ENCODE data around the gene SYT10. TPM values are rescaled to one million over a fixed set of nuclear protein-coding genes. Genes with fewer than 3 reads are reported as not detected.
"Not testable (repeated sequence)": the region's sequence is repeated elsewhere in the genome, so short reads cannot be mapped to it uniquely, and the experiment has no call there.

Gene SYT10
- total RNA-seq, 1 experiment from 2014 or later: not detected

- in situ Hi-C loops (cut with HindIII; ENCODE audit: low pct_unique_long_range_greater_than_20kb, low sequenced_read_pairs); DNase-seq (ENCODE audit: low read depth, low spot score): not testable (repeated sequence)
Observed at GRCh38 chr12:33412410-33412809, 27.2 kb downstream of the SYT10 start.

GRCh38 chr12:33383503-33383902 lies 56.1 kb downstream of the SYT10 start:
- in situ Hi-C loops (cut with HindIII; ENCODE audit: low pct_unique_long_range_greater_than_20kb, low sequenced_read_pairs): no loop called here

GRCh38 chr12:33376153-33376552 lies 63.5 kb downstream of the SYT10 start:
- in situ Hi-C loops (cut with HindIII; ENCODE audit: low pct_unique_long_range_greater_than_20kb, low sequenced_read_pairs): no loop called here

More at GRCh38 chr12:33383503-33383902, 56.1 kb downstream of the SYT10 start:
- no peak for DNase-seq (ENCODE audit: low read depth, low spot score)

GRCh38 chr12:33370318-33370717 lies 69.3 kb downstream of the SYT10 start:
- no peak for DNase-seq (ENCODE audit: low read depth, low spot score)
- in situ Hi-C loops (cut with HindIII; ENCODE audit: low pct_unique_long_range_greater_than_20kb, low sequenced_read_pairs): no loop called here

More at GRCh38 chr12:33376153-33376552, 63.5 kb downstream of the SYT10 start:
- DNase-seq (ENCODE audit: low read depth, low spot score): no peak

GRCh38 chr12:33357181-33357580 lies 82.4 kb downstream of the SYT10 start:
- in situ Hi-C loops (cut with HindIII; ENCODE audit: low pct_unique_long_range_greater_than_20kb, low sequenced_read_pairs): no loop called here
- no peak for DNase-seq (ENCODE audit: low read depth, low spot score)

GRCh38 chr12:33349791-33350190 lies 89.8 kb downstream of the SYT10 start:
- in situ Hi-C loops (cut with HindIII; ENCODE audit: low pct_unique_long_range_greater_than_20kb, low sequenced_read_pairs): no loop called here
- no peak for DNase-seq (ENCODE audit: low read depth, low spot score)

- in situ Hi-C loops (cut with HindIII; ENCODE audit: low pct_unique_long_range_greater_than_20kb, low sequenced_read_pairs); DNase-seq (ENCODE audit: low read depth, low spot score): not testable (repeated sequence)
Observed at GRCh38 chr12:33331961-33332398, 107.6 kb downstream of the SYT10 start.

- in situ Hi-C loops (cut with HindIII; ENCODE audit: low pct_unique_long_range_greater_than_20kb, low sequenced_read_pairs): no loop called here
- DNase-seq (ENCODE audit: low read depth, low spot score): no peak
Observed at GRCh38 chr12:33330940-33331339, 108.7 kb downstream of the SYT10 start.

Measured in SK-MEL-5 (cell line).